ENCODE results near the gene TARS3.
"Not testable (repeated sequence)": the region's sequence is repeated elsewhere in the genome, so short reads cannot be mapped to it uniquely, and the experiment has no call there.

The TARS3 gene

GRCh38 chr15:101654171-101654570 lies 70.1 kb downstream of the TARS3 start:
- no peak for DNase-seq (ENCODE audit: low read depth)

DNA sequence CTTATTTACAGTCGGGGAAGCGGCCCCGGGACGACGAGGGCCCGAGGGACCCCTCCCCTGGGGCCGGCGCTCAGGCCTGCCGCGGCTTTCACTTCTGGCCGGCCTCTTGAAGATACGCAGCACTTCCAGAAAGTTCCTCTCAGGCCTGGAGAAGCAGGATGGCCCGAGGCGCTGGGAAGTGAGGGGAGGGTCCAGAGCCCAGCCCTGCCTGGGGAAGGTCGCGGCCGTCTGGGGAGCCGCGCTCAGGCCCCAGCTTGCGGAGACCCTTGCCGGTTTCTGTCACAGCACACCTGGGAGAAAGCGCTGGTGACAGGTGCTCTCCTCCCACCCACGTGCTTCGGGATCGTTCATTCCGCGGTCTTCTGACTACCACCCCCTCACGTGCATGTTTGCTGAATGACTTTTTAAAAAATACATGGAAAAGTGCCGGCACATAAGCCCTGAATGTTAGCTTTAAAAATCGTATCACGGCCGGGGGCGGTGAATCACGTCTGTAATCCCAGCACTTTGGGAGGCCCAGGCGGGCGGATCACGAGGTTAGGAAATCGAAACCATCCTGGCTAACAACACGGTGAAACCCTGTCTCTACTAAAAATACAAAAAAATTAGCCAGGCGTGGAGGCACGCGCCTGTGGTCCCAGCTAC lies 71.4 kb downstream of the TARS3 start:
- peak; percentile 3 for DNase-seq (ENCODE audit: low read depth)

DNA sequence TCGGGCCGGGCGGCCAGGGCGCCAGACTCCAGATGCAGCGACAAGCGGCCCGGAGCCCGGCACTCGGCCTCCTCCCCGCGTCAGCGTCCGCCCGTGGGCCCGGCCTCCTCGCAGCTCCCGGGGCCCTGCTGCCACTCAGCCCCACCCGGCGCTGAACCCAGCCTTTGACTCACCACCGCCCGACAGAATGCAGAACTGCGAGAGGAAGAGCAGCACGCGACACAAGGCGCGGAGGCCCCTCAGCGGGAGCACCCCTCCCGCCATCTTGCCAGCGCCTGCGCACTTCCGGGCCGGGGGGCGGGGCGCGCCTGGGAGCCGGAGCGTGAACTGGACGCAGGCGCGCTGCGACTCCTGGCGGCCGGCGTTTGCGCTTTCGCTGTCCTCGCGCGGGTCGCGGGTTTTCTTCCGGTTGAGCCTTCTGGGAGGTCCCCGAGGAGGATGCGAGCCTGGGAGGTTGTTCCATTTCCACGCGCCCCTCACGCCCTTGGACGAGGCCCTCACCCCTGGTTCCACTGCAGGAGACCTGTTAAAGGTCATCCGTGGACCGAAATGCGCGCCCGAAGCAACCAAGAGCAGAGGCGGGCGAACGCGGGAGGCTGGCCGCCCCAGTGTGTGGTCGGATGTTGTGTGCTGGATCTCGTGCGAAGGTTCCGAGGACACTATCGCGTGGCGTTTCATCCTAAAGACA lies 72.0 kb downstream of the TARS3 start, which contains the start of gene TM2D3:
Gene TM2D3, minus strand, starts transcription at position 284 of the 688 bp plus-strand sequence. Its CDS starts 20 bp downstream, at position 264.
- DNase-seq (ENCODE audit: low read depth) = peak; percentile 92

DNA sequence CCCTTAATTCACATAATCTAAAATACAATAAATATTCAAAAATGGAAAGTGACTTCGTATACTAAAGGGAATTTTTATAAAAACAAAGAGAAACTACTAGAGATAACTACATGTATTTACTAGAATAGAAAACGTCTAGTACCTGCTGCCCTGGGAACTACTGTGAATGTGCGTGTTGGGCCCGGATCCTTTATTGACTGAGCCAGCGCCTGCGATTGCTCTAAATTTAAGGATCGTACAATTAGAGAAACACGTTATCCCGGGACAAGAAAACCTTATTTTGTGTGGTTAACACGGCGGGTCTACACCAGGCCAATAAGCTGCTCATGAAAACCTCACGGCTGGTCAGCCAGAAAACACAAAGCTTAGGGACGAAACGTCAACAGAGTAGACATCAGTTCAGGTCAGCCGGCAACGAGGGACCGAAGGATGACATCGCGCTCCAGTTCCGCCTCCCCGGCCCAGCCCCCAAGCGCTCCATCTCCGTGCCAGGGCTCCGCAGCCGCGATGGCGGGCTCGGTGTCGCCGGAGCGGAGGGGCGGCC lies 72.6 kb downstream of the TARS3 start:
- DNase-seq (ENCODE audit: low read depth) = no peak

DNA sequence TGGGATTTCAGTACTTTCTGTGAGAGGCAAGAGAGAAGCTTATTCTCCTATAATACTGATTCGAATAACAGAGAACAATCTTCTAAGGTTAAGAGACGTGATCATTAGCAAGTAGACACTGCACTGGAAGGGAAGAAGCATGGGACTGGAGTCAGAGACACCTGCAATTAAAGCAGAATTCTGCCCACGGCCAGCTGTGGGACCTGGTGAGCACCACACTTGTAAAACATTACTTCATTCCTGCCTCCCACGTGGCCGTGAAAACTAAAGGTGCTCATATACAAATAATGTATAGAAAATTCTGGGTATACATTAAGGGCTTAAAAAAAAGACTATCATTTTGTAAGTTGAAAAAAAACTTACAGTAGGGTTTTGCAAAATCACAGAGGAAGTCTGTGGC lies 74.1 kb downstream of the TARS3 start:
- DNase-seq (ENCODE audit: low read depth) = no peak

DNA sequence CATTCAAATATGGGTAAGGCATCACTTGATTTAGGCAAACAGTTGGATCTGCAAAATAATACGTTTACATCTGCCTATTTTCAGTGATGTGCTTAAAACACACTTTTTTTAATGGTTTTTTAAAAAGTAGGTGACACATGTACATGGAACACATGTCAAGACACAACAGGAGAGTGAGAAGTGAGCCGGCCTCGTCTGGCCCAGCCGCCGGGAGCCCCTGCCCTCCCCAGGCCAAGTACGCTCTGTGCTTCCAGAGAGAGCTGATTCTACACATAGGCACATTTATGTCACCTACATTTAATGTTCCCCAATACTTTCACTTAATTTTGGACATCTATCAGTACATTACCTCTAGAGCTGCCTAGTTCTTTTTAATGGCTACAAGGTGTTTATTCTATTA lies 75.9 kb downstream of the TARS3 start:
- no peak for DNase-seq (ENCODE audit: low read depth)

GRCh38 chr15:101647251-101647650 lies 77.0 kb downstream of the TARS3 start:
- DNase-seq (ENCODE audit: low read depth) = no peak

GRCh38 chr15:101646672-101647071 lies 77.6 kb downstream of the TARS3 start:
- DNase-seq (ENCODE audit: low read depth) = no peak

- no peak for DNase-seq (ENCODE audit: low read depth)
Observed at GRCh38 chr15:101642361-101642760, 81.9 kb downstream of the TARS3 start.

DNA sequence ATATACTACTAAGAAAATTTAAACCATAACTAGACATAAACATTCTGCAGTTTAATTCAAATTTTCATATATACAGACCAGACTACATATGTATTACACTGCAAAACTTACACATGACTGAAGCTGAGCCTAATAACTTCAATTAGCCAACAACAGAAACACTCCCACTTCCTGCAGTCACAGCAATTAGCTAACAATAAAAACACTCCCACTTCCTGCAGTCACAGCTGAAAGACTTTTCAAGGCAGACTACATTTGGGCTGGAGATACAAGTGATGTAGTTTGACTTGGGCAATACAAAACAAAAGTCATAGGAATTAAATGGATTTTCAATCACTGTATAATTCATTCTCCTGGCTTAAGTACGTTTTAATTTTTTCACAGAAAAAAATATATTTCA lies 82.4 kb downstream of the TARS3 start:
- DNase-seq (ENCODE audit: low read depth) = no peak

GRCh38 chr15:101641129-101641764 lies 83.0 kb downstream of the TARS3 start:
- peak; percentile 67 for DNase-seq (ENCODE audit: low read depth)

DNA sequence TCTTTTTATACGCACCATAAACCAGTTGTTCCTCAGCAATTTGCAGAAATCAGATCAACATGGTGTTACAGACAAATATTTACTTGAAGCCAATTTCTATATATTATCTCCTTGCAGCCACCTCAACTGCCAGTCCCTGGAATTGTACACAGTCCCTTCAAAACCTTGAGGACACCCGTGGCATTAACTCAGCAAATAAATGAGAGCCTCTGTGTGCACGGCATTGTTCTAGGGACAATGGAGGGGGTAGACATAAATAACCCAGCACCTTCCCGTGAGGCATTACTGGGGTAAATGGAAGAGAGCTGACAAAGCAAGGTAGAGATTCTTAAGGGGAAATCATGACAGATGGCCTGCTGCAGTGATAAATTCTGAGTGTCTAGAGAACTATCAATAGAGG lies 84.6 kb downstream of the TARS3 start:
- DNase-seq (ENCODE audit: low read depth) = no peak

DNA sequence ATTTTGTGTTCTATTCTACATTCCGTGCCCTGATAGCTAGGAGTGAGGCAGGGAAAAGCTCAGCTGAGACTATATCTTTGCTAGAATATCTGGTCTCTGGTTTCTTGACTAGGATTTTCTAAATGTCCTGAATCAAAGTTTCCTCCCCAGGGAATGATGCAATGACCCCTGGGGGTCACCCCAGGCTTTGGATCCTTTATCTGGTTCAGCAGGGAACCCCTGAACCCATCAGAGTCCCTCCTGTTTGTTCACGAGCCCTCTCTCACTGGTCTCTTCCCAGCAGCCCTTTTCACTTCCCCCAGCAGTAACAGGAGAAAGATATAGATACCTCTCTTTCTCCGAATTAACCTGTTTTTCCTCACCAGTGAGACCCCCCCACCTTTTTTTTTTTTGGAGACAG lies 86.4 kb downstream of the TARS3 start:
- DNase-seq (ENCODE audit: low read depth) = no peak

DNA sequence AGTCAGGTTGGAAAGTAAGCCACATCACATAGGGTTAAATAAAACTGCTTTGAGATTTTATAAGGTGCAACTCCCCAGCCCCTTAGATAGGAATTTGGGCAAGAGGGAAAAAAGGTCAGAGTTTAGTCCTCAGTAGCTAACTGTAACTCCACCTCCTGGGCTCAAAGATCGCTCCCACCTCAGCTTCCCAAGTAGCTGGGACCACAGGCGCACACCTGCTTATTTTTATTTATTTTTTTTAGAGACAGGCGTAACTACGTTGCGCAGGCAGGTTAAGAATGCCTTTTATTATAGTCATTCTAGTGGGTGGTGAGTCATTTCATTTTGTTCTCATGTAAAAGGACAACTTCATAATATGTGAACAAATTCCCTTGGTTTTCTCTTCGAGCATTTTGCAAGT lies 86.8 kb downstream of the TARS3 start:
- DNase-seq (ENCODE audit: low read depth) = no peak

- no peak for DNase-seq (ENCODE audit: low read depth)
Observed at GRCh38 chr15:101637038-101637437, 87.2 kb downstream of the TARS3 start.

- no peak for DNase-seq (ENCODE audit: low read depth)
Observed at GRCh38 chr15:101635944-101636727, 88.1 kb downstream of the TARS3 start.

- DNase-seq (ENCODE audit: low read depth) = no peak
Observed at GRCh38 chr15:101633356-101633755, 90.9 kb downstream of the TARS3 start.

DNA sequence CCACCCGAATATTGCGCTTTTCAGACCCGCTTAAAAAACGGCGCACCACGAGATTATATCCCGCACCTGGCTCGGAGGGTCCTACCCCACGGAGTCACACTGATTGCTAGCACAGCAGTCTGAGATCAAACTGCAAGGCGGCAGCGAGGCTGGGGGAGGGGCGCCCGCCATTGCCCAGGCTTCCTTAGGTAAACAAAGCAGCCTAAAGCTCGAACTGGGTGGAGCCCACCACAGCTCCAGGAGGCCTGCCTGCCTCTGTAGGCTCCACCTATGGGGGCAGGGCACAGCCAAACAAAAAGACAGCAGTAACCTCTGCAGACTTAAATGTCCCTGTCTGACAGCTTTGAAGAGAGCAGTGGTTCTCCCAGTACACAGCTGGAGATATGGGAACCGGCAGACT lies 97.5 kb downstream of the TARS3 start:
- DNase-seq (ENCODE audit: low read depth) = not testable (repeated sequence)

DNA sequence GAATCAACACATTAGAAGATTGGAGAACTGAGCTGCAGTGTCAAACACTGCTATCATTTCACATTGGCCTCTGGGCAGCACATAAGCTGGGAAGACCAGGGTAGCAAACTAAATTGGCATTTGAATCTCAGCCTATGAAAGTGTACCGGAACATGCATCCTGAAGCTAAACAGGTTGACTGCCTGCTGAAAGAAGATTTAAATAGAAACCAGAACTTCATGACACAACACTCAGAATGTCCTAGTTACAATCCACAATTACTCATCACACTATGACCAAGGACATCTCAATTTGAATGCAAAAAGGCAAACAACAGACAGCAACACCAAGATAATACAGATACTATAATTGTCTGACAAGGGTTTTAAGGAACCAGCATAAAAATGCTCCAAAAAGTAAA lies 98.3 kb downstream of the TARS3 start:
- DNase-seq (ENCODE audit: low read depth) = no peak

GRCh38 chr15:101625184-101625583 lies 99.1 kb downstream of the TARS3 start:
- DNase-seq (ENCODE audit: low read depth) = no peak

DNA sequence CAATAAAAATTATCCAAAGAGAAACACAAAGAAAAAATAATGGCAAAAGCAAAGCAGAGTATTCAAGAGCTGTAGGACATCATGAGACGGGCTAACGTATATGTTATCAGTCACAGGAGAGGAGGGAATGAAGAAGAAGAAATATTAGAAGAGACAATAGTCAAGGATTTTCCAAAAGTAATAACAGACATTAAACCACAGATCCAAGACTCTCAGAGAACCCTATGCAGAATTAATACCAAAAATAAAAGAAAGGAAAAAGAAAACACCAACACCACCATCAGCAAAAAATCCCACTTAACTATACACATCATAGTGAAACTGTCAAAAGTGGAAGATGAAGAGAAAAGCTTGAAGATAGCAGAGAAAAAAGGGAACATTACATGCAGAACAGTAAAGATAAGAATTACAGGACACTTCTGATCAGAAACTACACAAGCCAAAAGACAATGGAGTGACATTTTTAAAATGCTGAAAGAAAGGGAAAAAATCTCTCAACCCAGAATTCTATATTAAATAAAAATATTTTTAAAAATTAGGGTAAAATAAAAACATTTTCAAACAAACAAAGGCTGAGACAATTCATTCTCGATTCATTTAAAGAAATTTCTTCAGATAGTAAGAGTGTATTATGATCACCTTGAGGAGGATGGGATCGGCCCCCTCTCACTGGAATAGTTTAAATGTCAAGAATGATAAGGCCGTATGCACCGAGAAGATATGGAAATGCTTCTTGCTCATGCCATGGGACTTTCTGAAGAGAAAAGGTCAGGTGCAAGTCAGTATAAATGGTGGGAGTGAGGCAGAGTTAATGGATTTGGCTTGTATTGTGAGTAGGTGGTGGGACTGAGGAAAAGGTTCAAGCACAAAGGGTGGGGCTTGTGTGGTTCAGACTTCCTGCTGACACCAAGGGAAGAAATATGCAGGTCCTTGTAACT lies 100.6 kb downstream of the TARS3 start:
- no peak for DNase-seq (ENCODE audit: low read depth)

Measured in activated T-cell treated with anti-CD3 and anti-CD28 coated beads for 1 hour (primary cell).